HUDEP-2 (cell line): ENCODE results near the gene KCNJ5.

Source experiments
- DNase-seq, 76 experiments: peaks; one replicate each; lab custom pipeline; 2025; ENCODE audit not compliant: unreplicated experiment in 76 of 76; lab: John Stamatoyannopoulos, UW

KCNJ5 gene

GRCh38 chr11:128890543-128891368 lies at the start of gene KCNJ5:
KCNJ5 (plus strand) TSS chr11:128891356; CDS start chr11:128911274, 19,918 bp downstream.
- no peak for DNase-seq

GRCh38 chr11:128841461-128842072 lies 49.6 kb upstream of the KCNJ5 start:
- DNase-seq = no peak

GRCh38 chr11:128843198-128843785 lies 47.9 kb upstream of the KCNJ5 start:
- DNase-seq = no peak

GRCh38 chr11:128845334-128845780 lies 45.8 kb upstream of the KCNJ5 start:
- DNase-seq = no peak

- no peak for DNase-seq
These were observed 44.2 kb upstream of the KCNJ5 start for GRCh38 chr11:128846985-128847384.

- peak in 38 of 76 experiments; percentile 1 to 70 (median 15) for DNase-seq
These were observed 42.2 kb upstream of the KCNJ5 start for GRCh38 chr11:128848815-128849455.

- no peak for DNase-seq
These were observed 38.7 kb upstream of the KCNJ5 start for GRCh38 chr11:128852327-128853023.

- no peak for DNase-seq
These were observed 37.6 kb upstream of the KCNJ5 start for GRCh38 chr11:128853559-128853958.

GRCh38 chr11:128854841-128855240 lies 36.3 kb upstream of the KCNJ5 start:
- DNase-seq = no peak

GRCh38 chr11:128856241-128856640 lies 34.9 kb upstream of the KCNJ5 start:
- DNase-seq = no peak

GRCh38 chr11:128857341-128857740 lies 33.8 kb upstream of the KCNJ5 start:
- no peak for DNase-seq

- peak in 51 of 76 experiments; percentile 1 to 72 (median 22) for DNase-seq
These were observed 31.4 kb upstream of the KCNJ5 start for GRCh38 chr11:128859563-128860441.

- no peak for DNase-seq
These were observed 30.4 kb upstream of the KCNJ5 start for GRCh38 chr11:128860571-128861361.

- DNase-seq = no peak
These were observed 28.8 kb upstream of the KCNJ5 start for GRCh38 chr11:128862406-128862805.

- no peak for DNase-seq
These were observed 28.1 kb upstream of the KCNJ5 start for GRCh38 chr11:128862908-128863660.

GRCh38 chr11:128865490-128865889 lies 25.7 kb upstream of the KCNJ5 start:
- no peak for DNase-seq

- DNase-seq = no peak
These were observed 23.9 kb upstream of the KCNJ5 start, which contains the start of gene KCNJ1 for GRCh38 chr11:128867277-128867676. KCNJ1 (minus strand) TSS chr11:128867296; CDS start chr11:128840243, 27,053 bp downstream.
